HEK293 (cell line): ENCODE data around the gene ELL.

ENCODE experiments used
- CTCF ChIA-PET: fragments of 350-600 bp; formaldehyde crosslinking; extraction: SDS; loops from one replicate; lab custom pipeline; 2021; ENCODE audit warnings: antibody characterized with exemption; lab: Yijun Ruan, JAX
- POLR2A ChIA-PET: fragments of 300-600 bp; formaldehyde crosslinking; extraction: SDS; loops from one replicate; lab custom pipeline; 2020; ENCODE audit warnings: antibody characterized with exemption, inconsistent platforms; lab: Yijun Ruan, JAX
- H3K27ac ChIP-seq: fragments of 200-500 bp; sonication (Bioruptor generic); 2 replicates; pipeline ENCODE4 v1.5.1; 2014; ENCODE audit warnings: low read depth, low read length, control low read depth, inconsistent platforms; ENCODE audit errors: extremely low read depth
- H3K36me3 ChIP-seq, 2 experiments: fragments of 200-500 bp in 1 of 2; sonication (Bioruptor generic) in 1 of 2; 1 replicate in 1 of 2; 2 replicates in 1 of 2; pipeline ENCODE4 v1.5.1; 2014 to 2017; ENCODE audit warnings: inconsistent platforms in 2 of 2, low read length in 2 of 2; ENCODE audit not compliant: control insufficient read depth in 2 of 2, insufficient read depth in 1 of 2
- H3K4me1 ChIP-seq: fragments of 200-500 bp; sonication (Bioruptor generic); 2 replicates; pipeline ENCODE4 v1.5.1; 2014; ENCODE audit warnings: mild to moderate bottlenecking, low read length, inconsistent platforms; ENCODE audit not compliant: control insufficient read depth, insufficient read depth
- H3K4me3 ChIP-seq: 2 replicates; pipeline ENCODE4 v1.5.1; 2011; ENCODE audit warnings: low read depth, mild to moderate bottlenecking, control low read depth, low read length, moderate library complexity
- H3K9me3 ChIP-seq: fragments of 200-500 bp; sonication (Bioruptor generic); 2 replicates; pipeline ENCODE4 v1.5.1; 2014; ENCODE audit warnings: low read depth, low read length, inconsistent platforms; ENCODE audit not compliant: control insufficient read depth, insufficient read depth
- KLF1 ChIP-seq: fragments of 450-650 bp; formaldehyde crosslinking; IDR thresholded peaks from 2 replicates; pipeline ENCODE4 v1.5.1; 2016; ENCODE audit warnings: missing biosample characterization, missing genetic modification characterization
- OSR2 ChIP-seq: fragments of 450-650 bp; formaldehyde crosslinking; IDR thresholded peaks from 2 replicates; pipeline ENCODE4 v1.5.1; 2016; ENCODE audit warnings: missing biosample characterization, missing genetic modification characterization
- TCF7L2 ChIP-seq: IDR thresholded peaks from 2 replicates; pipeline ENCODE4 v1.6.1; 2011; ENCODE audit warnings: low read depth, mild to moderate bottlenecking, inconsistent platforms, low read length, moderate library complexity, borderline replicate concordance
- TRIM28 ChIP-seq: IDR thresholded peaks from 2 replicates; pipeline ENCODE4 v1.6.1; 2011; ENCODE audit warnings: low read length, control low read depth, borderline replicate concordance
- WT1 ChIP-seq: fragments of 450-650 bp; formaldehyde crosslinking; IDR thresholded peaks from 2 replicates; pipeline ENCODE4 v1.5.1; 2016; ENCODE audit warnings: missing biosample characterization, missing genetic modification characterization
- ZNF114 ChIP-seq: fragments of 450-650 bp; formaldehyde crosslinking; IDR thresholded peaks from 2 replicates; pipeline ENCODE4 v1.5.0; 2017; ENCODE audit warnings: missing biosample characterization, missing genetic modification characterization
- ZNF121 ChIP-seq: fragments of 450-650 bp; formaldehyde crosslinking; IDR thresholded peaks from 2 replicates; pipeline ENCODE4 v1.5.1; 2016; ENCODE audit warnings: missing biosample characterization, missing genetic modification characterization
- ZNF132 ChIP-seq: fragments of 450-650 bp; formaldehyde crosslinking; IDR thresholded peaks from 2 replicates; pipeline ENCODE4 v1.5.1; 2017; ENCODE audit warnings: missing biosample characterization, missing genetic modification characterization, borderline replicate concordance
- ZNF146 ChIP-seq: fragments of 450-650 bp; formaldehyde crosslinking; IDR thresholded peaks from 2 replicates; pipeline ENCODE4 v1.5.1; 2016; ENCODE audit warnings: missing biosample characterization, missing genetic modification characterization
- ZNF175 ChIP-seq: fragments of 450-650 bp; formaldehyde crosslinking; IDR thresholded peaks from 2 replicates; pipeline ENCODE4 v1.5.1; 2016; ENCODE audit warnings: missing biosample characterization, missing genetic modification characterization
- ZNF335 ChIP-seq: fragments of 450-650 bp; formaldehyde crosslinking; conservative IDR thresholded peaks from 2 replicates; pipeline ENCODE4 v1.5.1; 2016; ENCODE audit warnings: missing biosample characterization, missing genetic modification characterization
- ZNF354C ChIP-seq: fragments of 450-650 bp; formaldehyde crosslinking; IDR thresholded peaks from 2 replicates; pipeline ENCODE4 v1.5.1; 2016; ENCODE audit warnings: missing biosample characterization, missing genetic modification characterization, low read depth, borderline replicate concordance
- ZNF521 ChIP-seq: fragments of 450-650 bp; formaldehyde crosslinking; IDR thresholded peaks from 2 replicates; pipeline ENCODE4 v1.5.1; 2017; ENCODE audit warnings: missing biosample characterization, mild to moderate bottlenecking, missing genetic modification characterization
- ZNF548 ChIP-seq: fragments of 450-650 bp; formaldehyde crosslinking; IDR thresholded peaks from 2 replicates; pipeline ENCODE4 v1.5.1; 2016; ENCODE audit warnings: missing biosample characterization, missing genetic modification characterization
- ZNF549 ChIP-seq: fragments of 450-650 bp; IDR thresholded peaks from 2 replicates; pipeline ENCODE4 v1.5.1; 2018; ENCODE audit warnings: missing biosample characterization, missing genetic modification characterization, mild to moderate bottlenecking, inconsistent platforms, moderate library complexity
- ZNF785 ChIP-seq: fragments of 450-650 bp; formaldehyde crosslinking; IDR thresholded peaks from 2 replicates; pipeline ENCODE4 v1.5.1; 2016; ENCODE audit warnings: missing biosample characterization, missing genetic modification characterization
- ZNF791 ChIP-seq: fragments of 450-650 bp; formaldehyde crosslinking; IDR thresholded peaks from 2 replicates; pipeline ENCODE4 v1.5.1; 2016; ENCODE audit warnings: missing biosample characterization, missing genetic modification characterization
- TF ChIP-seq, protein P1 (sequence below): fragments of 450-650 bp; formaldehyde crosslinking; IDR thresholded peaks from 2 replicates; pipeline ENCODE4 v1.5.1; 2016; ENCODE audit warnings: missing biosample characterization, missing genetic modification characterization
- TF ChIP-seq, protein P2 (sequence below): fragments of 450-650 bp; formaldehyde crosslinking; IDR thresholded peaks from 2 replicates; pipeline ENCODE4 v1.5.1; 2017; ENCODE audit warnings: missing biosample characterization, missing genetic modification characterization
- TF ChIP-seq, protein P3 (sequence below): fragments of 450-650 bp; formaldehyde crosslinking; IDR thresholded peaks from 2 replicates; pipeline ENCODE4 v1.5.1; 2016; ENCODE audit warnings: missing biosample characterization, missing genetic modification characterization, low read depth
- TF ChIP-seq, protein P4 (sequence below): fragments of 450-650 bp; formaldehyde crosslinking; IDR thresholded peaks from 2 replicates; pipeline ENCODE4 v1.5.1; 2016; ENCODE audit warnings: missing biosample characterization, missing genetic modification characterization

The ELL gene

DNA sequence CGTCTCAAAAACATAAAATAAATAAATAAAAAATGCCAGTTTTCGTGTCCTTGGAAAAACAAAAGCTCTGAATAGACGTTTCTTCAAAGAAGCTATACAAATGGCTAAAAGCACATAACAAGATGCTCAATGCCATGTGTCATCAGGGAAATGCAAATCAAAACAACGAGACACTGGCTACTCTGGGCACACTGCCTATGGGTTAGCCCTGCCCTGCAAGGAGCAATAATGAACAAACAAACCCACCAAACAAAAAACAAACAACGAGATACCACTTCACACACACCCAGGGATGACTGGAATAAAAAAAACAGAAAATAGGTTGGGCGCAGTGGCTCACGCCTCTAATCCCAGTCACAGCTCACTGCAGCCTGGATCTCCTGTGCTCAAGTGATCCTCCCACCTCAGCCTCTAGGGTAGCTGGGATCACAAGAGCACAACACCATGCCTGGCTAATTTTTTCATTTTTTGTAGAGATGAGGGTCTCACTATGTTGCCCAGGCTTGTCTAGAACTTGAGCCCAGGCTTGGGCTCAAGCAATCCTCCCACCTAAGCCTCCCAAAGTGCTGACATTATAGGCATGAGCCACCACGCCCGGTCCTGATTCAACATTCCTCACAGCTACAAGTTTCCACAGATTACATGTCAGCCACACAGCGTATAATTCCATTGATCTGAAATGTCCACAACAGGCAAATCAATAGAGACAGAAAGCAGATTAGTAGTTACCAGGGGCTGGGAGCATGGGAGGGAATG, 68.4 kb downstream of the ELL start:
- Histone ChIP-seq H3K9me3 (no peaks in the 10 kb centered on the region), H3K4me3 (no peak overlapping the region)
- POLR2A ChIA-PET, result no interaction called here
- CTCF ChIA-PET, result interaction anchor here (0.6 to 2.4 kb wide), 6 partner anchors 10 to 393 kb away, joined by 3 to 9 read pairs (median 3); no protein-coding TSS in a partner anchor
- TF ChIP-seq ZNF175 (tag by site-specific recombination), result no peak
- TF ChIP-seq ZNF132 (tag by site-specific recombination), result no peak
- TF ChIP-seq ZNF121 (tag by site-specific recombination), result peak; percentile 57
- TF ChIP-seq, protein P1, sequence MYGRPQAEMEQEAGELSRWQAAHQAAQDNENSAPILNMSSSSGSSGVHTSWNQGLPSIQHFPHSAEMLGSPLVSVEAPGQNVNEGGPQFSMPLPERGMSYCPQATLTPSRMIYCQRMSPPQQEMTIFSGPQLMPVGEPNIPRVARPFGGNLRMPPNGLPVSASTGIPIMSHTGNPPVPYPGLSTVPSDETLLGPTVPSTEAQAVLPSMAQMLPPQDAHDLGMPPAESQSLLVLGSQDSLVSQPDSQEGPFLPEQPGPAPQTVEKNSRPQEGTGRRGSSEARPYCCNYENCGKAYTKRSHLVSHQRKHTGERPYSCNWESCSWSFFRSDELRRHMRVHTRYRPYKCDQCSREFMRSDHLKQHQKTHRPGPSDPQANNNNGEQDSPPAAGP (tag by site-specific recombination), result peak; percentile 72
- peak; percentile 87 for TF ChIP-seq KLF1
- TF ChIP-seq, all 188 proteins: peak for 3
- no peak overlapping the region for H3K27ac ChIP-seq
- H3K36me3 ChIP-seq, result peaks cover 4 to 36% of the 10 kb centered on the region in 2 experiments; a peak in 2 of 3 replicates
- no peaks in the 10 kb centered on the region for H3K4me1 ChIP-seq

DNA sequence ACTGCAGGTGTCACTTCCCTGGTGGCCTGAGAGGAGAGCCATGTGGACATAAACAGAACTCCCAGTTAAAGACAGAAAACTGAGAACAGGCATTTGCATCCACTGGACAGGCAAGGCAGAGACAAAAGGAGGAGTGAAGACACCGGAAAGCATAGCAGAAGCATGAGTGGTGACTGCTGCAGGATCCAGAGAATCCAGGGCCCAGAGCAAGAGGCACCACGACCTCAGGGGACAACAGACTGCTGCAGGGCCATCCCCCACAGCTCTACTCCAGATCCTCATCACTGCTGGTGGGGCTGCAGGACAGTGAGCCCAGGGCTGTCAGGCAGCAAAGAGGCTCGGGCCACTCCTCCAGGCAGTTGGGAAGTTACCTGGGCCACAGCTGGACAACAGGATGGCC, 69.5 kb downstream of the ELL start:
- H3K36me3 ChIP-seq, result peaks cover 4 to 34% of the 10 kb centered on the region in 2 experiments; a peak in 2 of 3 replicates
- TF ChIP-seq, protein P2, sequence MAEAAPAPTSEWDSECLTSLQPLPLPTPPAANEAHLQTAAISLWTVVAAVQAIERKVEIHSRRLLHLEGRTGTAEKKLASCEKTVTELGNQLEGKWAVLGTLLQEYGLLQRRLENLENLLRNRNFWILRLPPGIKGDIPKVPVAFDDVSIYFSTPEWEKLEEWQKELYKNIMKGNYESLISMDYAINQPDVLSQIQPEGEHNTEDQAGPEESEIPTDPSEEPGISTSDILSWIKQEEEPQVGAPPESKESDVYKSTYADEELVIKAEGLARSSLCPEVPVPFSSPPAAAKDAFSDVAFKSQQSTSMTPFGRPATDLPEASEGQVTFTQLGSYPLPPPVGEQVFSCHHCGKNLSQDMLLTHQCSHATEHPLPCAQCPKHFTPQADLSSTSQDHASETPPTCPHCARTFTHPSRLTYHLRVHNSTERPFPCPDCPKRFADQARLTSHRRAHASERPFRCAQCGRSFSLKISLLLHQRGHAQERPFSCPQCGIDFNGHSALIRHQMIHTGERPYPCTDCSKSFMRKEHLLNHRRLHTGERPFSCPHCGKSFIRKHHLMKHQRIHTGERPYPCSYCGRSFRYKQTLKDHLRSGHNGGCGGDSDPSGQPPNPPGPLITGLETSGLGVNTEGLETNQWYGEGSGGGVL, result no peak
- no peak for TF ChIP-seq ZNF114 (tag by site-specific recombination)
- no peak for TF ChIP-seq ZNF791 (tag by site-specific recombination)
- TF ChIP-seq, protein P3, sequence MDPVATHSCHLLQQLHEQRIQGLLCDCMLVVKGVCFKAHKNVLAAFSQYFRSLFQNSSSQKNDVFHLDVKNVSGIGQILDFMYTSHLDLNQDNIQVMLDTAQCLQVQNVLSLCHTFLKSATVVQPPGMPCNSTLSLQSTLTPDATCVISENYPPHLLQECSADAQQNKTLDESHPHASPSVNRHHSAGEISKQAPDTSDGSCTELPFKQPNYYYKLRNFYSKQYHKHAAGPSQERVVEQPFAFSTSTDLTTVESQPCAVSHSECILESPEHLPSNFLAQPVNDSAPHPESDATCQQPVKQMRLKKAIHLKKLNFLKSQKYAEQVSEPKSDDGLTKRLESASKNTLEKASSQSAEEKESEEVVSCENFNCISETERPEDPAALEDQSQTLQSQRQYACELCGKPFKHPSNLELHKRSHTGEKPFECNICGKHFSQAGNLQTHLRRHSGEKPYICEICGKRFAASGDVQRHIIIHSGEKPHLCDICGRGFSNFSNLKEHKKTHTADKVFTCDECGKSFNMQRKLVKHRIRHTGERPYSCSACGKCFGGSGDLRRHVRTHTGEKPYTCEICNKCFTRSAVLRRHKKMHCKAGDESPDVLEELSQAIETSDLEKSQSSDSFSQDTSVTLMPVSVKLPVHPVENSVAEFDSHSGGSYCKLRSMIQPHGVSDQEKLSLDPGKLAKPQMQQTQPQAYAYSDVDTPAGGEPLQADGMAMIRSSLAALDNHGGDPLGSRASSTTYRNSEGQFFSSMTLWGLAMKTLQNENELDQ (tag by site-specific recombination), result no peak
- no peak for TF ChIP-seq WT1
- TF ChIP-seq TCF7L2, result no peak
- TF ChIP-seq OSR2 (tag by site-specific recombination), result no peak
- no peak for TF ChIP-seq ZNF335 (tag by site-specific recombination)
- no peak for TF ChIP-seq ZNF175 (tag by site-specific recombination)
- TF ChIP-seq ZNF548 (tag by site-specific recombination), result no peak
- TF ChIP-seq TRIM28, result no peak
- TF ChIP-seq ZNF785, result no peak
- TF ChIP-seq, protein P4, sequence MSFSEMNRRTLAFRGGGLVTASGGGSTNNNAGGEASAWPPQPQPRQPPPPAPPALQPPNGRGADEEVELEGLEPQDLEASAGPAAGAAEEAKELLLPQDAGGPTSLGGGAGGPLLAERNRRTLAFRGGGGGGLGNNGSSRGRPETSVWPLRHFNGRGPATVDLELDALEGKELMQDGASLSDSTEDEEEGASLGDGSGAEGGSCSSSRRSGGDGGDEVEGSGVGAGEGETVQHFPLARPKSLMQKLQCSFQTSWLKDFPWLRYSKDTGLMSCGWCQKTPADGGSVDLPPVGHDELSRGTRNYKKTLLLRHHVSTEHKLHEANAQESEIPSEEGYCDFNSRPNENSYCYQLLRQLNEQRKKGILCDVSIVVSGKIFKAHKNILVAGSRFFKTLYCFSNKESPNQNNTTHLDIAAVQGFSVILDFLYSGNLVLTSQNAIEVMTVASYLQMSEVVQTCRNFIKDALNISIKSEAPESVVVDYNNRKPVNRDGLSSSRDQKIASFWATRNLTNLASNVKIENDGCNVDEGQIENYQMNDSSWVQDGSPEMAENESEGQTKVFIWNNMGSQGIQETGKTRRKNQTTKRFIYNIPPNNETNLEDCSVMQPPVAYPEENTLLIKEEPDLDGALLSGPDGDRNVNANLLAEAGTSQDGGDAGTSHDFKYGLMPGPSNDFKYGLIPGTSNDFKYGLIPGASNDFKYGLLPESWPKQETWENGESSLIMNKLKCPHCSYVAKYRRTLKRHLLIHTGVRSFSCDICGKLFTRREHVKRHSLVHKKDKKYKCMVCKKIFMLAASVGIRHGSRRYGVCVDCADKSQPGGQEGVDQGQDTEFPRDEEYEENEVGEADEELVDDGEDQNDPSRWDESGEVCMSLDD (tag by site-specific recombination), result no peak
- TF ChIP-seq ZNF146 (tag by site-specific recombination), result no peak
- no peak for TF ChIP-seq ZNF521 (tag by site-specific recombination)
- TF ChIP-seq ZNF354C (tag by site-specific recombination), result no peak
- TF ChIP-seq ZNF549 (tag by site-specific recombination), result no peak
- H3K9me3 ChIP-seq, result no peaks in the 10 kb centered on the region
- no peak overlapping the region for H3K4me3 ChIP-seq
- ChIA-PET POLR2A (no interaction called here), CTCF (interaction anchor here (1.1 to 7.5 kb wide), 5 partner anchors 9 to 49 kb away, joined by 3 to 85 read pairs (median 6); no protein-coding TSS in a partner anchor)
- no peaks in the 10 kb centered on the region for H3K4me1 ChIP-seq
- H3K27ac ChIP-seq, result no peak overlapping the region
